IPS DF 6.9 (cell line): ENCODE data around the gene LPP.

Experiments
- DNase-seq: peaks from one replicate; pipeline ENCODE4 v3.0.0-alpha.2; 2013; ENCODE audit warnings: low read depth, low spot score
- H3K27ac ChIP-seq: one replicate; pipeline ENCODE4 v1.5.1; 2013; ENCODE audit warnings: low read length, control low read depth
- H3K27me3 ChIP-seq: 2 replicates; pipeline ENCODE4 v1.6.1; 2013; ENCODE audit warnings: mild to moderate bottlenecking, low read length; ENCODE audit not compliant: control insufficient read depth, insufficient read depth
- H3K36me3 ChIP-seq: 2 replicates; pipeline ENCODE4 v1.6.1; 2013; ENCODE audit warnings: low read length; ENCODE audit not compliant: control insufficient read depth, insufficient read depth
- H3K4me1 ChIP-seq: 2 replicates; pipeline ENCODE4 v1.6.1; 2013; ENCODE audit warnings: low read length; ENCODE audit not compliant: control insufficient read depth, insufficient read depth
- H3K4me3 ChIP-seq: 2 replicates; pipeline ENCODE4 v1.5.1; 2013; ENCODE audit warnings: mild to moderate bottlenecking, low read length
- H3K9me3 ChIP-seq: 2 replicates; pipeline ENCODE4 v1.6.1; 2013; ENCODE audit warnings: low read length, inconsistent platforms; ENCODE audit not compliant: control insufficient read depth, insufficient read depth
- WGBS: extraction: QIAGEN DNeasy Blood & Tissue Kit; methylation state at CpG from one replicate; pipeline ENCODE4 v1.1.7; 2013; ENCODE audit warnings: mixed read lengths, missing lambda C conversion rate; ENCODE audit not compliant: insufficient read length, insufficient coverage; 5-methylcytosine and 5-hydroxymethylcytosine counted together

Gene LPP

DNA sequence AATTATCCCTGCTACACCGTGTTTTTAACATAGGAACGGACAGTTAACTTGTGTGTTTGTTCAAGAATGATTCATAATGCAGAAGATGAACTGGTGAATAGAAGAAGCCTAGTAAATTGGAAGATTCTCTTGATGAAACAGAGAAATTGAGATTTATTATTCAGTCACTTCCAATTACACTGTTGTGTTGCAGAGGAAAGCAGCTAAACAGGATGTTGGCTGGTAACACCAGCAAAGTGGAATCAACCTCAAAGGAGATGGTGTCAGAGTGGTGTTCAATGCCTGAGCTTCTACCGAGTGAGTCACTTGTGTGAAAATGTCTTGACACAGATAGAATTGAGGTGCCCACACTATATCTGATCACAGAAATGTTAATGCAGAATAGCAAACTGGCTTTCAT lies 399.6 kb downstream of the LPP start:
- no CpG with 5 or more reads among the region's 3 CpGs for WGBS

DNA sequence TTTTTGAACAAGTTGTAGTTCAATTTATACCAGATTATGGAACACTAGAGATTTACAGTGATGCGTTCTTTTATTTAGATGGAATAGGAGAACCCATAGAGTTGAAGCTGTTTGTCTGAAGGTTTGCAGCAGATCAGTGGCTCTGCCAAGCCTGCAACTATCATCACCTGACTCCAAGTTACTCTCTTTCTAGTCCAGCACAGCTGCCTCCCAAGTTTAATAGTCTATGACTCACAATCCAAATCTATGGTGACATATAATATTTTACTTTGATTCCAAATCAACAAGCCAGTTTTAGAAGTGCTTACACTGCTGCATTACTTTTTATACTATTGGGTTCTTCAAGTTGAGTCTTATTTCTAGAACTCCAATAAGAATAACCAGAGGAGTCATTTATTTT lies 400.4 kb downstream of the LPP start:
- no CpG with 5 or more reads among the region's 1 CpG for WGBS
- H3K4me1 ChIP-seq: no peaks in the 10 kb centered on the region
- H3K27ac ChIP-seq: no peak overlapping the region
- no peak overlapping the region for H3K4me3 ChIP-seq
- no peaks in the 10 kb centered on the region for H3K36me3 ChIP-seq
- no peak for DNase-seq
- no peaks in the 10 kb centered on the region for H3K9me3 ChIP-seq
- no peaks in the 10 kb centered on the region for H3K27me3 ChIP-seq

More for the DNA sequence above, 399.6 kb downstream of the LPP start:
- Histone ChIP-seq H3K27me3 (no peaks in the 10 kb centered on the region), H3K27ac (no peak overlapping the region), H3K9me3 (no peaks in the 10 kb centered on the region), H3K36me3 (no peaks in the 10 kb centered on the region), H3K4me3 (no peak overlapping the region), H3K4me1 (no peaks in the 10 kb centered on the region)
- DNase-seq: no peak

DNA sequence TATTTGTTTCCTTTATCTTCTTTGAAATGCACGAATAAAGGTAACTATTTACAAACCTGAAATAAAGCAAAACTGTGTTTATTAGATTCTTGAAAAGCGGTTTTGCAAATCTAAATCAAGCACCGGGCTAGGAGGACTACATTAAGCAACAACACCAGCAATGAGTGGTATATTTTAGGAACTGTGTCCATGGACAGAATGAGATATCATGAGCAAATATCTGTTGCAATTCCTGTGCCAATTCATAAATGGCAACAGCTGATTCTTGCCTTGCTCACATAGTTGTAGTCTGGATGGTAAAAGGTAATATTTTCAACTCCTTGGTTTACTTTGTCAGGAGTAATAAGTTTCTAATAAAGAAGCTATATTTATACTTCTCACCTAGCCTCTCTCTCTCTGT lies 403.3 kb downstream of the LPP start:
- no CpG with 5 or more reads among the region's 3 CpGs for WGBS
- DNase-seq: no peak
- Histone ChIP-seq H3K4me3 (no peak overlapping the region), H3K9me3 (no peaks in the 10 kb centered on the region), H3K4me1 (no peaks in the 10 kb centered on the region), H3K36me3 (no peaks in the 10 kb centered on the region), H3K27me3 (no peaks in the 10 kb centered on the region), H3K27ac (no peak overlapping the region)

DNA sequence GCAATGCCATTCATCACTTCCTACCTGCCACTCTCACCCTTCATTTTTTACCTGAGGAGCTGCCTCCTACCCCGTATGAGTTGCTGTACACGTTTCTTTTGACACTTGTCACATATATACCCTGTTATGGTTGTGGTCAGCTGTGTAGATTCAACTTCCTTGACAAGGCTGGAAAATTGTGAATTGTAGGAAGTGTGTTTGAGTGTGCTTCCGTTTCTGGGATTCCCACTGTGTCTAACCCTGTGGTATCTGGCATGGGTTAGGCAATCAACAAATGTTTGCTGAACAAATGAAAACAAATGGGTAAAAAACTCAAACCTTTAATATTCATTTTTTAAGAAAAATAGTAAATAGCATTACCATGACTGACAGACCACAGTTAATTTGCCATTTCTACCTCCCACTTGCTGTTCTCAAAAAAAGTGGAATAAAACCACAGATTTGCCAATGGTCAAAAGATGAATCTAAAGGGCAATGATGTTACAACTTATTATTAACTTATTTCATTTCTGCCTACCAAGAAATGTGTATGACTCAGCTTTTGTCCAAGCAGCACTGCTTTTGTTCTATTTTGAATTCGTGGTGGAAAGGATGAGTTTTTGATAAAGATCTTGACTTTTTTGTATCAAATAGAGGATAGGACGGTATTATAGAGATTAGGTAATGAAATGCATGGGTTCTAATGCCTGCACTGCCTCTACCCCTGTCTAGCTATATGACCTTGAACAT lies 404.6 kb downstream of the LPP start:
- H3K4me3 ChIP-seq: no peak overlapping the region
- 100% methylated on average over 1 of the region's 5 CpGs for WGBS

DNA sequence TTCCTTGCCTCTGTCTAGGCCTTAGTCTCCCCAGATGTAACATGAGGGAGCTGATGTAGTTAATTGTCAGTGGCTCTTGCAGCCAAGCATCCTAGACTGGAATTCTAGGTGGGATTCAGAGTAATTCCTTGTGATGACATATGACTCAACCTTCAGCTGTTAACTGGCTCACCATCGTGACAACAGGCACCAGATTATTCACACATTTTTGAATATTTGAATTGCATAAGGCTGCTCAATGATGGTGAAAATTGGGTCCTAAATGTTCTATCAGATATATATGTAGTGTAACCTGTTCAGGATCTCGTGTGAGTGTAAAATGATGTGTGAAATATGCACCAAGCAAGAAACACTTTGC lies 405.1 kb downstream of the LPP start:
- no peak for DNase-seq
- Histone ChIP-seq H3K9me3 (no peaks in the 10 kb centered on the region), H3K4me3 (no peak overlapping the region), H3K4me1 (no peaks in the 10 kb centered on the region), H3K36me3 (no peaks in the 10 kb centered on the region), H3K27me3 (no peaks in the 10 kb centered on the region), H3K27ac (no peak overlapping the region)
- no CpG with 5 or more reads among the region's 2 CpGs for WGBS

More for the DNA sequence above, 404.6 kb downstream of the LPP start:
- H3K27me3 ChIP-seq: no peaks in the 10 kb centered on the region
- no peaks in the 10 kb centered on the region for H3K36me3 ChIP-seq
- no peaks in the 10 kb centered on the region for H3K4me1 ChIP-seq
- H3K27ac ChIP-seq: no peak overlapping the region
- DNase-seq: no peak
- H3K9me3 ChIP-seq: no peaks in the 10 kb centered on the region

DNA sequence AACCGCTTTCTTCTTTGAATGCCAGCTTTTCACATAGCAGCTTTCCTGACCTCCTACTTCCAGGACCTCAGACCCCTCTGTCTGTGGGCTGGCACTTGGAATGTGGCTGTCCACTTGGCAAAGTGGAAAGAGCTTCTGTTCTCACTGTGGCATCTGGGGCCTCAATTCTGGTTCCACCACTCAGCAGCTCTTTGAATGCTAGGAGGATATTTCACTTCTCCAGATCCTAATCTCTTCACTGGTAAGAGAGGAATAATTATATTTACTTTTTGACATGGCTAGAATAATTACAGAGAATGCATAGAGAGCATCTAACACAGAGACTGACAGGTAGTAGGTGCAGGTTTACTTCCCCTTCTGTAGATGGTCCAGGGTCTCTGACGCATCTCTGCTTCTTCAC lies 405.9 kb downstream of the LPP start:
- no peaks in the 10 kb centered on the region for H3K4me1 ChIP-seq
- DNase-seq: no peak
- H3K27ac ChIP-seq: no peak overlapping the region
- H3K36me3 ChIP-seq: no peaks in the 10 kb centered on the region
- WGBS: no CpG with 5 or more reads among the region's 2 CpGs
- no peaks in the 10 kb centered on the region for H3K9me3 ChIP-seq
- H3K27me3 ChIP-seq: no peaks in the 10 kb centered on the region
- no peak overlapping the region for H3K4me3 ChIP-seq

DNA sequence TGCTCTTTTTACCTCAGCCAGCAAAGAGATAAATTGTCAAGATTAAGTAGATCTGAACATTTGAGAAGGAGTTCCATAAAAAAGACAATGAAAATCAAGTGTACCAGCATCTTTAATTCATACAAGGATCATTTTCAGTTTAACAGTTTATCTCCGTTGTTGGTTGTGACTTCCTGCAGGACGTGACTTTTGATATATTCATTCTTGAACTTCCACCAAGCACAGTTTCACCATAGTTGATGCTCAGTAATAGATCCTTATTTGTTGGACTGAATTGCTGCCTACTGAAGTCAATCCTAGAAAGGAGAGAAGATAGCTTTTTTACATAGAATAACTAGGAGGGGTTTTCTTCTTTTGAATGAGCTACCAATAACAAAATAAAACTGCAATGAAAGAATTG lies 408.2 kb downstream of the LPP start:
- Histone ChIP-seq H3K4me1 (no peaks in the 10 kb centered on the region), H3K4me3 (no peak overlapping the region), H3K9me3 (no peaks in the 10 kb centered on the region), H3K36me3 (no peaks in the 10 kb centered on the region), H3K27ac (no peak overlapping the region), H3K27me3 (no peaks in the 10 kb centered on the region)
- no peak for DNase-seq
- WGBS: no CpG with 5 or more reads among the region's 2 CpGs

DNA sequence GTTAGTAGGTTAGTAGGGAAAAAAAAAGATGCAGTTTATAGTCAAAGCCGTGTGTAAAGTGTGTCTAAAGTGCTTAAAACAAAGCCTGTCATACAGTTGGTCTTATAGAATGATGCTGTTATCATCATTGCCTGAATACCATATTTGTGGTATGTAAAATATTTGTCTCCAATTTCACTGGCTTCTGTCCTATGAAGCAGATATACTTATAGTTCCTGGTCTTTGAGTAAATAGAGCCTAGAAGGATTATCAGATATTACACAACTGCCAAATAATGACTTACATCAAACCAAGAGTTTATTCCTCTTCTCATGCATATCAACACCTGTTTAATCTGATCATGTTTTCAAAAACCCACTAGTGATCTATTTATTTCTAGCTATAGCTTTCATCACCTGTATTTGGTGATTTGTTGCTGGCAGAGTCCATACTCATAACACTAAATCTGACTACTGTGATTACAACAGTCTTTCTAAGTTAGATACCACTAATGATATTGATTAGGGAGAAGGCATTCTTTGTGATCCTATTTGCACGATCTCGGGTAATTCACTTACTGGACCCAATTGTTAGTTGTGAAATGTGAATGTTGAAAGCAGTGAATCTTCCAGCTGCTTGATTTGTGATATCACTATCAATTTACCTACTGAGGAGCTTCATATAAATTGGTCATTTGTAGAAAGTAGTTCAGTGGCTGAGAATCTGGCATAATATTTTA lies 413.7 kb downstream of the LPP start:
- no peak for DNase-seq

DNA sequence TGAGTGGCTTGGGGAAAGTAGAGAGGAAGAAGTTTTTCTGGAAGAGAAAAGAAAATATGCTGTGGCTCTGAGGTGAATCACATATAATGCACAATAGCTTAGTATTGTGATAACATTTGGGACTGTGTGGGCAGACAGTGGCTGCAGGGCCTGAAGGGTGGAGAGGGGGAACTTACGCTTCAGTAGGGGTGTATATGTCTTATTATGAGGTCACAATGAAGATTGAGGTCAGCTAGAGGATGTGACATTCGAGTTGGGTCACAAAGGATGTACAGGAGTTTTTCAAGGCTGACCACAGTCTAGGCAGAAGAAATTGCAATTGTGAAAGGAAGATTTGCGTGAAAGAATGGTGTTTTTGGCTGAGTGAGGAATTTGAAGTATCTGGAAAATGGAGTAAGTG lies 414.8 kb downstream of the LPP start:
- Histone ChIP-seq H3K4me1 (no peaks in the 10 kb centered on the region), H3K27ac (no peak overlapping the region), H3K4me3 (no peak overlapping the region), H3K27me3 (no peaks in the 10 kb centered on the region), H3K9me3 (no peaks in the 10 kb centered on the region), H3K36me3 (no peaks in the 10 kb centered on the region)
- DNase-seq: no peak
- WGBS: 100% methylated on average over 1 of the region's 3 CpGs

More for the DNA sequence above, 413.7 kb downstream of the LPP start:
- H3K27me3 ChIP-seq: no peaks in the 10 kb centered on the region
- no peak overlapping the region for H3K4me3 ChIP-seq
- H3K9me3 ChIP-seq: no peaks in the 10 kb centered on the region
- no peak overlapping the region for H3K27ac ChIP-seq
- H3K36me3 ChIP-seq: no peaks in the 10 kb centered on the region
- no CpG with 5 or more reads among the region's 3 CpGs for WGBS
- no peaks in the 10 kb centered on the region for H3K4me1 ChIP-seq

DNA sequence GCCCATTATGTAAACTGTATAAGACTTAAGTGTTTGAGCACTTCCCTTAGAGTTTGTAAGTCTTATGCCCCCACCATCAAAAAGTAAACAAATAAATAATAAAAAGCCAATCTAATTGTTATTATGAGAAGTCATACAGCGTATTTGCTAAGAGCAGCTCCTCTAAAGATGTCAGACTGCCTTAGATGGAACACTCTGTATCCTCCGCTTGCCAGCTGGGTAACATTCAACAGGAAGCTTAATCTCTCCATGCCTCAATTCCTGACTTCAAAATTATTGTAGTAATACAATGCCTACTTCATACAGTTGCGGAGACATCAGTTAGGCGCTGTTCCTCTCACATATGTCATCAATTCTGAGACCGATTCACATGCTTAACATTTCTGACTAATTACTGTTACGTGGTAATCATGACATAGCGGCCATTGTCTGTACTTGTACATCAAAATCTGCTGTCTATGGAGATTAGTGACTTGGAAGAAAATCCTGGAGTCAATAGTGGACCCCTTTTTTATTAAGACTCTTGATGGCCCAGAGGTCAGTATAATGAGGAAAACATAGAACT lies 417.7 kb downstream of the LPP start:
- no peaks in the 10 kb centered on the region for H3K36me3 ChIP-seq
- no peak for DNase-seq
- no peak overlapping the region for H3K27ac ChIP-seq
- WGBS: no CpG with 5 or more reads among the region's 7 CpGs
- H3K27me3 ChIP-seq: no peaks in the 10 kb centered on the region
- H3K4me1 ChIP-seq: no peaks in the 10 kb centered on the region
- H3K9me3 ChIP-seq: no peaks in the 10 kb centered on the region
- H3K4me3 ChIP-seq: no peak overlapping the region
